Right lobe of liver (tissue), 4 donors: Measurements from ENCODE around the gene ZNF451.

ENCODE experiments used
- POLR2A ChIP-seq: fragments of 450-650 bp; IDR thresholded peaks from one replicate; pipeline ENCODE4 v1.6.1; 2017; ENCODE audit warnings: antibody characterized with exemption, mild to moderate bottlenecking
- TF ChIP-seq, protein P1 (sequence below), 4 donors: fragments of 200-600 bp in 3 of 4; fragments of 450-650 bp in 1 of 4; IDR thresholded peaks; one replicate each; pipeline versions ENCODE4 v1.5.1 to v1.8.0; 2016 to 2022; ENCODE audit warnings: antibody characterized with exemption in 4 of 4, mild to moderate bottlenecking in 2 of 4
- donor health status: DM: no; HTN: no; CAD: no.
- donor health status: DM: no; HTN: no; CAD: no.
- donor health status: DM: no; HTN: yes; CAD: no.

DNA sequence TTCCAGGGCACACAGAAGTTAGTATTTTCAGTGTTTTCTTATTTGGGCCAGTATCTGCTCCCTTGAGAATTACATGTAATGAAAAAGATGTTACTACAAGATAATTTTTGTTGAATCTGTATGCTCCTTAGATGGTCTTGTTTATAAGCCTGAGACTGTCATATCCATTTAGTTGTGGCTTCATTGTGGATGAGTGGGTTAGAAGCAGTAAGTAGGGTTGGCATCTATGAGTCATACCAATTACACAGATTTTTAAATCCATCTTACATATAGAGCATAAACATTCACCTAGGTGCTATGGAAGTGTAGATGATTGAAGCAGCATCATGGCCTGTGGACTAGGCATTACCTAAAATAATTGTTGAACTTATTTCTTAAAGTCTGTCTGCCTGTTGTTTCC, 68.7 kb downstream of the ZNF451 start:
- TF ChIP-seq, protein P1, sequence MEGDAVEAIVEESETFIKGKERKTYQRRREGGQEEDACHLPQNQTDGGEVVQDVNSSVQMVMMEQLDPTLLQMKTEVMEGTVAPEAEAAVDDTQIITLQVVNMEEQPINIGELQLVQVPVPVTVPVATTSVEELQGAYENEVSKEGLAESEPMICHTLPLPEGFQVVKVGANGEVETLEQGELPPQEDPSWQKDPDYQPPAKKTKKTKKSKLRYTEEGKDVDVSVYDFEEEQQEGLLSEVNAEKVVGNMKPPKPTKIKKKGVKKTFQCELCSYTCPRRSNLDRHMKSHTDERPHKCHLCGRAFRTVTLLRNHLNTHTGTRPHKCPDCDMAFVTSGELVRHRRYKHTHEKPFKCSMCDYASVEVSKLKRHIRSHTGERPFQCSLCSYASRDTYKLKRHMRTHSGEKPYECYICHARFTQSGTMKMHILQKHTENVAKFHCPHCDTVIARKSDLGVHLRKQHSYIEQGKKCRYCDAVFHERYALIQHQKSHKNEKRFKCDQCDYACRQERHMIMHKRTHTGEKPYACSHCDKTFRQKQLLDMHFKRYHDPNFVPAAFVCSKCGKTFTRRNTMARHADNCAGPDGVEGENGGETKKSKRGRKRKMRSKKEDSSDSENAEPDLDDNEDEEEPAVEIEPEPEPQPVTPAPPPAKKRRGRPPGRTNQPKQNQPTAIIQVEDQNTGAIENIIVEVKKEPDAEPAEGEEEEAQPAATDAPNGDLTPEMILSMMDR (IDR thresholded peaks at IDR 0.05), result no peak
- TF ChIP-seq POLR2A, result no peak
